ENCODE data around the gene COMMD1. TPM values are rescaled to one million over a fixed set of nuclear protein-coding genes. Genes with fewer than 3 reads are reported as not detected.

Gene COMMD1
- total RNA-seq, 1 experiment from 2014 or later: 24.7 TPM

DNA sequence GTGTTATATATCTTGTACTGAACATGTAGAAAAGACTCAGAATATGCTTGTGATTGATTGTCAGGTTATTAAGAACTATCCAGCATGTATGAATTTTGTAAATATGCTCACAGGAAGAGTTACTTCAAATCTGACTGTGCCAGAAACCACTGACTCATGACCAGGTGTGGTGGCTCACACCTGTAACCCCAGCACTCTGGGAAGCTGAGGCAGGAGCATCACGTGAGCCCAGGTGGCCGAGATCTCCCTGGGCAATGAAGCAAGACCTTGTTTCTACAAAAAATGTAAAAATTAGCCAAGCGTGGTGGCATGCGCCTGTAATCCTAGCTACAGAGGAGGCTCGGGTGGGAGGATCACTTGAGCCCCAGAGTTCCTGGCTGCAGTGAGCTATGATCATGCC, 126.6 kb downstream of the COMMD1 start:
- Mint-ChIP-seq H3K36me3 (no peaks in the 10 kb centered on the region), H3K27ac (no peak overlapping the region), H3K4me3 (no peak overlapping the region), H3K27me3 (ENCODE audit: low read depth) (no peaks in the 10 kb centered on the region), H3K9me3 (no peaks in the 10 kb centered on the region), H3K4me1 (peaks cover 17% of the 10 kb centered on the region)
- CTCF ChIA-PET: no interaction called here
- TF ChIP-seq, protein P1, sequence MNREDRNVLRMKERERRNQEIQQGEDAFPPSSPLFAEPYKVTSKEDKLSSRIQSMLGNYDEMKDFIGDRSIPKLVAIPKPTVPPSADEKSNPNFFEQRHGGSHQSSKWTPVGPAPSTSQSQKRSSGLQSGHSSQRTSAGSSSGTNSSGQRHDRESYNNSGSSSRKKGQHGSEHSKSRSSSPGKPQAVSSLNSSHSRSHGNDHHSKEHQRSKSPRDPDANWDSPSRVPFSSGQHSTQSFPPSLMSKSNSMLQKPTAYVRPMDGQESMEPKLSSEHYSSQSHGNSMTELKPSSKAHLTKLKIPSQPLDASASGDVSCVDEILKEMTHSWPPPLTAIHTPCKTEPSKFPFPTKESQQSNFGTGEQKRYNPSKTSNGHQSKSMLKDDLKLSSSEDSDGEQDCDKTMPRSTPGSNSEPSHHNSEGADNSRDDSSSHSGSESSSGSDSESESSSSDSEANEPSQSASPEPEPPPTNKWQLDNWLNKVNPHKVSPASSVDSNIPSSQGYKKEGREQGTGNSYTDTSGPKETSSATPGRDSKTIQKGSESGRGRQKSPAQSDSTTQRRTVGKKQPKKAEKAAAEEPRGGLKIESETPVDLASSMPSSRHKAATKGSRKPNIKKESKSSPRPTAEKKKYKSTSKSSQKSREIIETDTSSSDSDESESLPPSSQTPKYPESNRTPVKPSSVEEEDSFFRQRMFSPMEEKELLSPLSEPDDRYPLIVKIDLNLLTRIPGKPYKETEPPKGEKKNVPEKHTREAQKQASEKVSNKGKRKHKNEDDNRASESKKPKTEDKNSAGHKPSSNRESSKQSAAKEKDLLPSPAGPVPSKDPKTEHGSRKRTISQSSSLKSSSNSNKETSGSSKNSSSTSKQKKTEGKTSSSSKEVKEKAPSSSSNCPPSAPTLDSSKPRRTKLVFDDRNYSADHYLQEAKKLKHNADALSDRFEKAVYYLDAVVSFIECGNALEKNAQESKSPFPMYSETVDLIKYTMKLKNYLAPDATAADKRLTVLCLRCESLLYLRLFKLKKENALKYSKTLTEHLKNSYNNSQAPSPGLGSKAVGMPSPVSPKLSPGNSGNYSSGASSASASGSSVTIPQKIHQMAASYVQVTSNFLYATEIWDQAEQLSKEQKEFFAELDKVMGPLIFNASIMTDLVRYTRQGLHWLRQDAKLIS (CRISPR knock-in tag; IDR thresholded peaks at IDR 0.05; ENCODE audit: borderline replicate concordance): no peak
- TF ChIP-seq ELF4 (CRISPR knock-in tag; IDR thresholded peaks at IDR 0.05; ENCODE audit: low read depth): no peak
- TF ChIP-seq CREB1 (CRISPR knock-in tag; IDR thresholded peaks at IDR 0.05): no peak
- TF ChIP-seq, protein P2, sequence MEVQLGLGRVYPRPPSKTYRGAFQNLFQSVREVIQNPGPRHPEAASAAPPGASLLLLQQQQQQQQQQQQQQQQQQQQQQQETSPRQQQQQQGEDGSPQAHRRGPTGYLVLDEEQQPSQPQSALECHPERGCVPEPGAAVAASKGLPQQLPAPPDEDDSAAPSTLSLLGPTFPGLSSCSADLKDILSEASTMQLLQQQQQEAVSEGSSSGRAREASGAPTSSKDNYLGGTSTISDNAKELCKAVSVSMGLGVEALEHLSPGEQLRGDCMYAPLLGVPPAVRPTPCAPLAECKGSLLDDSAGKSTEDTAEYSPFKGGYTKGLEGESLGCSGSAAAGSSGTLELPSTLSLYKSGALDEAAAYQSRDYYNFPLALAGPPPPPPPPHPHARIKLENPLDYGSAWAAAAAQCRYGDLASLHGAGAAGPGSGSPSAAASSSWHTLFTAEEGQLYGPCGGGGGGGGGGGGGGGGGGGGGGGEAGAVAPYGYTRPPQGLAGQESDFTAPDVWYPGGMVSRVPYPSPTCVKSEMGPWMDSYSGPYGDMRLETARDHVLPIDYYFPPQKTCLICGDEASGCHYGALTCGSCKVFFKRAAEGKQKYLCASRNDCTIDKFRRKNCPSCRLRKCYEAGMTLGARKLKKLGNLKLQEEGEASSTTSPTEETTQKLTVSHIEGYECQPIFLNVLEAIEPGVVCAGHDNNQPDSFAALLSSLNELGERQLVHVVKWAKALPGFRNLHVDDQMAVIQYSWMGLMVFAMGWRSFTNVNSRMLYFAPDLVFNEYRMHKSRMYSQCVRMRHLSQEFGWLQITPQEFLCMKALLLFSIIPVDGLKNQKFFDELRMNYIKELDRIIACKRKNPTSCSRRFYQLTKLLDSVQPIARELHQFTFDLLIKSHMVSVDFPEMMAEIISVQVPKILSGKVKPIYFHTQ (CRISPR knock-in tag; IDR thresholded peaks at IDR 0.05): no peak
- no peak for TF ChIP-seq SMAD4 (CRISPR knock-in tag; IDR thresholded peaks at IDR 0.05)
- no peak for TF ChIP-seq OVOL2 (CRISPR knock-in tag; IDR thresholded peaks at IDR 0.05; ENCODE audit: borderline replicate concordance)
- no peak for TF ChIP-seq IRF2 (CRISPR knock-in tag; IDR thresholded peaks at IDR 0.05; ENCODE audit: borderline replicate concordance, low read depth)
- TF ChIP-seq GRHL2 (CRISPR knock-in tag; IDR thresholded peaks at IDR 0.05; ENCODE audit: insufficient replicate concordance, severe bottlenecking): no peak
- no peak for TF ChIP-seq TEAD4 (CRISPR knock-in tag; IDR thresholded peaks at IDR 0.05)
- no peak for TF ChIP-seq SP1 (CRISPR knock-in tag; conservative IDR thresholded peaks at IDR 0.05)
- DNase-seq (ENCODE audit: low spot score) (no peak), ATAC-seq (no peak)
- POLR2A ChIA-PET: no interaction called here

DNA sequence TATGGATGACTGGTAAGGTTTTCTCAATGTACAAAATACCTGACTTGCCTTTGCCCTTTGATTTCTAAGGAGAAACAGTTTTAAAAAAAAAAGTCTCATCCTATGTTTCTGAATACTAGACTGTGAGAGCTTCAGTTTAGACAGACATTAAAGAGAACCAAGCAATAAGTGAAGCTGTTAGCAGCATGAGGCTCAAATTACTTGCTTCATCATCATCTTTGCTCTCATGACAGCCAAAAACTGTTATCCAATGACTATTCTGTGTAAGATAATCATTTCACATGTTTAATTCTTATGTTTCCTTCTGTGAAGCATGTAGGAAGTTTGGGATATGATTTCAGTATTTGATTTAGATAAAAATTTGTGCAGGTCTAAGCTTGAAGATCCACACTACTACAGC, 129.2 kb downstream of the COMMD1 start:
- POLR2A ChIA-PET: no interaction called here
- Mint-ChIP-seq H3K27ac (no peak overlapping the region), H3K36me3 (no peaks in the 10 kb centered on the region), H3K27me3 (ENCODE audit: low read depth) (no peaks in the 10 kb centered on the region), H3K9me3 (no peaks in the 10 kb centered on the region), H3K4me3 (no peak overlapping the region), H3K4me1 (peaks cover 21% of the 10 kb centered on the region)
- no peak for ATAC-seq
- CTCF ChIA-PET: no interaction called here
- no peak for DNase-seq (ENCODE audit: low spot score)
- TF ChIP-seq NR2C2 (CRISPR knock-in tag; IDR thresholded peaks at IDR 0.05): no peak
- no peak for TF ChIP-seq ATF1 (CRISPR knock-in tag; IDR thresholded peaks at IDR 0.05)
- no peak for TF ChIP-seq GRHL2 (CRISPR knock-in tag; IDR thresholded peaks at IDR 0.05; ENCODE audit: insufficient replicate concordance, severe bottlenecking)
- TF ChIP-seq, protein P3, sequence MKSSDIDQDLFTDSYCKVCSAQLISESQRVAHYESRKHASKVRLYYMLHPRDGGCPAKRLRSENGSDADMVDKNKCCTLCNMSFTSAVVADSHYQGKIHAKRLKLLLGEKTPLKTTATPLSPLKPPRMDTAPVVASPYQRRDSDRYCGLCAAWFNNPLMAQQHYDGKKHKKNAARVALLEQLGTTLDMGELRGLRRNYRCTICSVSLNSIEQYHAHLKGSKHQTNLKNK (CRISPR knock-in tag; IDR thresholded peaks at IDR 0.05): no peak
- no peak for TF ChIP-seq JAZF1 (CRISPR knock-in tag; IDR thresholded peaks at IDR 0.05)
- TF ChIP-seq, protein P4, sequence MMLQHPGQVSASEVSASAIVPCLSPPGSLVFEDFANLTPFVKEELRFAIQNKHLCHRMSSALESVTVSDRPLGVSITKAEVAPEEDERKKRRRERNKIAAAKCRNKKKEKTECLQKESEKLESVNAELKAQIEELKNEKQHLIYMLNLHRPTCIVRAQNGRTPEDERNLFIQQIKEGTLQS (CRISPR knock-in tag; conservative IDR thresholded peaks at IDR 0.05): no peak
- TF ChIP-seq, protein P5, sequence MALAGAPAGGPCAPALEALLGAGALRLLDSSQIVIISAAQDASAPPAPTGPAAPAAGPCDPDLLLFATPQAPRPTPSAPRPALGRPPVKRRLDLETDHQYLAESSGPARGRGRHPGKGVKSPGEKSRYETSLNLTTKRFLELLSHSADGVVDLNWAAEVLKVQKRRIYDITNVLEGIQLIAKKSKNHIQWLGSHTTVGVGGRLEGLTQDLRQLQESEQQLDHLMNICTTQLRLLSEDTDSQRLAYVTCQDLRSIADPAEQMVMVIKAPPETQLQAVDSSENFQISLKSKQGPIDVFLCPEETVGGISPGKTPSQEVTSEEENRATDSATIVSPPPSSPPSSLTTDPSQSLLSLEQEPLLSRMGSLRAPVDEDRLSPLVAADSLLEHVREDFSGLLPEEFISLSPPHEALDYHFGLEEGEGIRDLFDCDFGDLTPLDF (CRISPR knock-in tag; IDR thresholded peaks at IDR 0.05): no peak
- TF ChIP-seq, protein P6, sequence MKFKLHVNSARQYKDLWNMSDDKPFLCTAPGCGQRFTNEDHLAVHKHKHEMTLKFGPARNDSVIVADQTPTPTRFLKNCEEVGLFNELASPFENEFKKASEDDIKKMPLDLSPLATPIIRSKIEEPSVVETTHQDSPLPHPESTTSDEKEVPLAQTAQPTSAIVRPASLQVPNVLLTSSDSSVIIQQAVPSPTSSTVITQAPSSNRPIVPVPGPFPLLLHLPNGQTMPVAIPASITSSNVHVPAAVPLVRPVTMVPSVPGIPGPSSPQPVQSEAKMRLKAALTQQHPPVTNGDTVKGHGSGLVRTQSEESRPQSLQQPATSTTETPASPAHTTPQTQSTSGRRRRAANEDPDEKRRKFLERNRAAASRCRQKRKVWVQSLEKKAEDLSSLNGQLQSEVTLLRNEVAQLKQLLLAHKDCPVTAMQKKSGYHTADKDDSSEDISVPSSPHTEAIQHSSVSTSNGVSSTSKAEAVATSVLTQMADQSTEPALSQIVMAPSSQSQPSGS (CRISPR knock-in tag; IDR thresholded peaks at IDR 0.05; ENCODE audit: borderline replicate concordance, low read depth): no peak
- no peak for TF ChIP-seq CREB1 (CRISPR knock-in tag; IDR thresholded peaks at IDR 0.05)
- TF ChIP-seq, protein P7, sequence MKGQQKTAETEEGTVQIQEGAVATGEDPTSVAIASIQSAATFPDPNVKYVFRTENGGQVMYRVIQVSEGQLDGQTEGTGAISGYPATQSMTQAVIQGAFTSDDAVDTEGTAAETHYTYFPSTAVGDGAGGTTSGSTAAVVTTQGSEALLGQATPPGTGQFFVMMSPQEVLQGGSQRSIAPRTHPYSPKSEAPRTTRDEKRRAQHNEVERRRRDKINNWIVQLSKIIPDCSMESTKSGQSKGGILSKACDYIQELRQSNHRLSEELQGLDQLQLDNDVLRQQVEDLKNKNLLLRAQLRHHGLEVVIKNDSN (CRISPR knock-in tag; IDR thresholded peaks at IDR 0.05): no peak
- no peak for TF ChIP-seq NR3C1 (CRISPR knock-in tag; conservative IDR thresholded peaks at IDR 0.05; ENCODE audit: low read depth)
- TF ChIP-seq, protein P8, sequence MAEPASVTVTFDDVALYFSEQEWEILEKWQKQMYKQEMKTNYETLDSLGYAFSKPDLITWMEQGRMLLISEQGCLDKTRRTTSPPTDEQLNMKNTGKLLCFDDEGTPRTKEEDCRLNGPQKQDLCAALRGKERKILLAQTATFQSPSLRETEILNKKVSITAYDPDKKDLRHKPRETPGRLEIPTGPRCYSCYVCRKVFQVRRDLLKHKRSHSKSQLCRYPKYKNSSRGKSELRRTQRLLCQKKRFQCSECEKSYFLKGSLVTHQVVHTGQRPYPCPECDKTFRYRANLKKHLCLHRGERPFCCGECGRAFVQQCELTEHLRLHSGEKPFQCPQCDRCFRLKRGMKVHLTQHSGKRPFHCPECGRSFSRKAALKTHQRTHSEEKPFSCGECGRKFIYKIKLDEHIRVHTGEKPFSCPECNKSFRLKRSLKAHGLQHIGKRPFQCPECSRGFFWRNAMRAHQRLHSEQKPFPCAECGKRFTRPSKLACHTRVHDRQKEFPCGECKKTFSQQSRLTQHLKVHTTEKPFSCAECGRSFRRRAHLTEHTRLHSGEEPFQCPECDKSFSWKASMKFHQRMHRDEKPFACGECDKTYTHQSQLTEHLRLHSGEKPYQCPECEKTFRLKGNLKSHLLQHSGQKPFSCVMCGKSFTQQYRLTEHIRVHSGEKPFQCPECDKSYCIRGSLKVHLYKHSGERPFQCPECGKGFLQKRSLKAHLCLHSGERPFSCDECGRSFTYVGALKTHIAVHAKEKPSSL (CRISPR knock-in tag; conservative IDR thresholded peaks at IDR 0.05): no peak
- TF ChIP-seq NFYB (CRISPR knock-in tag; conservative IDR thresholded peaks at IDR 0.05; ENCODE audit: low read depth): no peak

Measured in WTC11 (cell line).